ENCODE data around the gene SLC19A1. TPM values are rescaled to one million over a fixed set of nuclear protein-coding genes. Genes with fewer than 3 reads are reported as not detected.

The SLC19A1 gene
- total RNA-seq, 4 donors from 2014 or later, result 1.5 to 8.6 (median 5.3) TPM

GRCh38 chr21:45550522-45551210 lies 8.4 kb upstream of the SLC19A1 start:
- no peak overlapping the region for H3K4me3 ChIP-seq
- no peak for ATAC-seq
- peaks cover 14% of the 10 kb centered on the region for H3K27me3 ChIP-seq
- TF ChIP-seq POLR2AphosphoS5 (IDR thresholded peaks at IDR 0.05), result no peak
- no peak for TF ChIP-seq EP300 (IDR thresholded peaks at IDR 0.05)
- no peak for TF ChIP-seq CTCF (IDR thresholded peaks at IDR 0.05)
- no peak for TF ChIP-seq POLR2A (IDR thresholded peaks at IDR 0.05)
- peaks cover 0 to 4% (median 0%) of the 10 kb centered on the region in 3 donors for H3K4me1 ChIP-seq
- 33 to 61% methylated on average over 8 to 14 of the region's 17 CpGs for WGBS, 2 donors (ENCODE audit: low coverage in 1 of 2)
- peak overlapping the region in 1 of 4 donors; percentile 7 for H3K27ac ChIP-seq
- no peaks in the 10 kb centered on the region for H3K9me3 ChIP-seq
- no peaks in the 10 kb centered on the region for H3K36me3 ChIP-seq

- peaks cover 10% of the 10 kb centered on the region for H3K27me3 ChIP-seq
- ATAC-seq, result no peak
- 68 to 76% methylated on average over 4 to 6 of the region's 15 CpGs for WGBS, 2 donors (ENCODE audit: low coverage in 1 of 2)
- no peak overlapping the region for H3K4me3 ChIP-seq
- no peaks in the 10 kb centered on the region for H3K36me3 ChIP-seq
- TF ChIP-seq CTCF (IDR thresholded peaks at IDR 0.05) (no peak), EP300 (IDR thresholded peaks at IDR 0.05) (no peak), POLR2A (IDR thresholded peaks at IDR 0.05) (no peak), POLR2AphosphoS5 (IDR thresholded peaks at IDR 0.05) (no peak)
- H3K9me3 ChIP-seq, result no peaks in the 10 kb centered on the region
- H3K27ac ChIP-seq, result no peak overlapping the region
- no peaks in the 10 kb centered on the region for H3K4me1 ChIP-seq
Observed at GRCh38 chr21:45549626-45550463, 7.6 kb upstream of the SLC19A1 start.

GRCh38 chr21:45548711-45549491 lies 6.7 kb upstream of the SLC19A1 start:
- no peaks in the 10 kb centered on the region for H3K9me3 ChIP-seq
- ATAC-seq, result no peak
- peaks cover 10% of the 10 kb centered on the region for H3K27me3 ChIP-seq
- H3K27ac ChIP-seq, result no peak overlapping the region
- WGBS, 2 donors (ENCODE audit: low coverage in 1 of 2), result 69 to 78% methylated on average over 5 to 8 of the region's 9 CpGs
- TF ChIP-seq EP300 (IDR thresholded peaks at IDR 0.05) (no peak), POLR2AphosphoS5 (IDR thresholded peaks at IDR 0.05) (no peak), CTCF (IDR thresholded peaks at IDR 0.05) (no peak), POLR2A (IDR thresholded peaks at IDR 0.05) (no peak)
- no peak overlapping the region for H3K4me3 ChIP-seq
- no peaks in the 10 kb centered on the region for H3K36me3 ChIP-seq
- no peaks in the 10 kb centered on the region for H3K4me1 ChIP-seq

DNA sequence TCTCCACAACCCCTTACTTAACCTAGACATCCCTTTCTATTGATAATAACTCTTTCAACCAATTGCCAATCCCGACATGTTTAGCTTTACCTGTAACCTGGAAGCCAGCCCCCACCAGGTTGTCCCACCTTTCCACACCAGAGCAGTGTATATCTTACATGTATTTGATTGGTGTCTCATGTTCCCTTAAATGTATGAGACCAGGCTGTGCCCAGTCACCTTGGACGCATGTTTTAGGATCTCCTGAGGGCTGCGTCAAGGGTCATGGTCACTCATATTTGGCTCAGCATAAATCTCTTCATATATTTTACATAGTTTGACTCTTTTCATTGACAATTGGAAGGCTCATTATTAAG lies 5.3 kb upstream of the SLC19A1 start:
- Histone ChIP-seq H3K27ac (no peak overlapping the region), H3K4me1 (peaks cover 0 to 10% (median 5%) of the 10 kb centered on the region in 3 donors), H3K4me3 (no peak overlapping the region), H3K27me3 (peaks cover 10% of the 10 kb centered on the region), H3K9me3 (no peaks in the 10 kb centered on the region), H3K36me3 (no peaks in the 10 kb centered on the region)
- ATAC-seq, result no peak
- WGBS, 2 donors (ENCODE audit: low coverage in 1 of 2), result 86% methylated on average over 3 of the region's 3 CpGs; no CpG with 5 or more reads in 1 of the 2 donors
- TF ChIP-seq POLR2A (IDR thresholded peaks at IDR 0.05), result no peak
- TF ChIP-seq POLR2AphosphoS5 (IDR thresholded peaks at IDR 0.05), result no peak
- TF ChIP-seq EP300 (IDR thresholded peaks at IDR 0.05), result no peak
- TF ChIP-seq CTCF (IDR thresholded peaks at IDR 0.05), result no peak
